UCSD-AML1 (cell line): Measurements from ENCODE around the gene INO80E.
"Not testable (repeated sequence)": the region's sequence is repeated elsewhere in the genome, so short reads cannot be mapped to it uniquely, and the experiment has no call there.

Experiments used
- DNase-seq: peaks from one replicate; lab custom pipeline; 2025; ENCODE audit not compliant: unreplicated experiment; lab: John Stamatoyannopoulos, UW

Gene INO80E

GRCh38 chr16:30009085-30009862, 13.2 kb downstream of the INO80E start:
- no peak for DNase-seq

- DNase-seq = no peak
Measured at GRCh38 chr16:30009990-30010843, 14.2 kb downstream of the INO80E start.

DNA sequence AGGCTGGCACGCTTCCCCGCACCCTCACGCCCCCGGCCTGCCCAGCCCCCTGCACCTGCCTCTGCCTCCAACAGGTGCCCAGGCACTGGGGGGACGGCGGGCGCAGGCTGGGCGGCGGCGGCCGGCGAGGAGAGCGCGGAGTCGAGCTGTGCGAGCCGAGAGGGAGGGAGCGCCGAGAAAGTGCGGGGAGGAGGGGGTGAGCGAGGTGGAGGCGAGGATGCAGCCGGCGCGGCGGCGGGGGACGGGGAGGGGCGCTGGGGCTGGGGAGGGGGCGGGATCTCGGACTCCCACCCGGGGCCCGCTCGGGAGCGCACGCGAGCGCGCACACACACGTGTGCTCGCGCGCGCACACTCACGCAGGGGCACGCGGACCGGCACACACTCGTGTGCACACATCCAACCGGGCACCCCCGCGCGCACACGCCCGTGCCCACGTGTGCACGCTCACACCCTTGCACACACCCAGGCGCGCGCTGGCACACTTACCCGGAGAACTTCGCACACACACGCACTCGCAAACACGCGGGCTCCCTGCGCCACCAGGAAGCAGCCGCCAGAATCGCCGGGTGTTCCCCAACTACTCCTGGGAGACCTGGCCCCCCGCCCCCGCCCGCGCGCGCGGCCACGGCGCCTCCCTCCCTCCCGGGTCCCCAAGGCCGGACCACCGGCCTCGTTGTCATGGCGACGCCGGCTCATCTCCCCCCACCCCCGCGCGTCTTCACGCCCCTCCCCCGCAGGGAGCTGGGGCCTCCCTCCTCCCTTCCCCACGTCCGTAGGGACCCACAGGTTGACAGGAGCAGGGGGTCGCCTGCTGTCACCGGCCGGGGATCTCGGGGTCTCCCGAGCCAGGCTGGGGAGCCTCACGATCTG, 15.0 kb downstream of the INO80E start, which contains the start of gene DOC2A:
TSS of gene DOC2A (minus strand) at position 184 of the 870 bp plus-strand sequence. CDS start 805 bp downstream, outside the sequence.
- no peak for DNase-seq

DNA sequence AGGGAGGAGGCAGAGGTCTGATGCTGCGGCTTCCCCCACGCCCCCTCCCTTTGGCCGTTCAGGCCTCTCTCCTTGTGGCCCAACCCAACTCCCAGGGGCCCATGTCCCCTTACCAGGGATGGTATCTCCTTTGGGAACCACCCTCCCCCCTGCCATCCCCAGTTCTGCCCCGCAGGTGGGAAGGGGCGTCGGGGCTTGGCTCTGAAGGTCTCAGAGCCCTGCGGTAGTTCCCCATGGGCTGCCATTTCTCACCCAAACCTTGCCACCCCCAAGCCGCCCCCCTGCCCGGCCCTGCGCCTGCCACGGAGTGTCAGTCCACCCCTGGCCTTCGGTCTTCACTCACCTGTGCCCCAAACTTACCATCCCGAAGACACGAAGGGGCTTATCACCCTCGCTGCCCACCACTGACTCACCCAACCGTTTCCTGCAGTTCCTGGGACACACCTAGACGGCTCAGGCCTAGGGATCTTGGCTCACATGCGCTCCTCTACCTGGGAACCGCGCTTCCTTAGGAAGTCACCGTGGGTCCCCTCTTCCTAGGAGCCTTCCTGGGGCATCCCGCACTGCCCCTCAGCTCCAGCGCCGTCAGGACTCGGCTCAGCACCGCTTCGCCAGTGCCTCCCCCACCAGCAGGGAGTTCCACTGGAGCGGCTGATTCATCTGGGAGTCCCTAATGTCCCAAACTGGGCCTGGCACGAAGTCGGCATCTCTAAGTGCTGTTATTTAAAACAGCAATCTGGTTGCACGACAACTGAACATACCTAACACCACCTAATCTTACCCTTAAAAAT, 15.9 kb downstream of the INO80E start:
- DNase-seq = no peak

DNA sequence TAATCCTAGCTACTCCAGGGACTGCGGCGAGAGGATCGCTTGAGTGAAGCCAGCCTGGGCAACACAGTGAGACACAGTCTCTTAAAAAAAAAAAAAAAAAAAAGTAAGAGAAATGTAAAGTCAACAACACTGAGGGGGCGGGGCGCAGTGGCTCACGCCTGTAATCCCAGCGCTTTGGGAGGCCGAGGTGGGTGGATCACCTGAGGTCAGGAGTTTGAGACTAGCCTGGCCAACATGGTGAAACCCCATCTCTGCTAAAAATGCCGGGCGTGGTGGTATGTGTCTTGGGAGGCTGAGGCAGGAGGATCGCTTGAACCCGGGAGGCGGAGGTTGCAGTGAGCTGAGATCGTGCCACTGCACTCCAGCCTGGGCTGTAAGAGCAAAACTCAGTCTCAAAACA, 16.6 kb downstream of the INO80E start:
- DNase-seq = not testable (repeated sequence)

DNA sequence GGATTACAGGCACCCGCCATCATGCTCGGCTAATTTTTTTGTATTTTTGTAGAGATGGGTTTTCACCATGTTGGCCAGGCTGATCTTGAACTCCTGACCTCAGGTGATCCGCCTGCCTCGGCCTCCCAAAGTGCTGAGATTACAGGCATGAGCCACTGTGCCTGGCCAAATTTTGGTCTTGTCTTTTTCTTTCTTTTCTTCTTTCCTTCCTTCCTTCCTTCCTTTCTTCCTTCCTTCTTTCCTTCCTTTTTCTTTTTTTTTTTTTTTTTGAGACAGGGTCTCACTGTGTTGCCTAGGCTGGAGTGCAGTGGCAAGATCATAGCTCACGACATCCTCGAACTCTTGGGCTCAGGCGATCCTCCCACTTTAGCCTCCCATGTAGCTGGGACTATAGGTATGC, 19.4 kb downstream of the INO80E start:
- not testable (repeated sequence) for DNase-seq

DNA sequence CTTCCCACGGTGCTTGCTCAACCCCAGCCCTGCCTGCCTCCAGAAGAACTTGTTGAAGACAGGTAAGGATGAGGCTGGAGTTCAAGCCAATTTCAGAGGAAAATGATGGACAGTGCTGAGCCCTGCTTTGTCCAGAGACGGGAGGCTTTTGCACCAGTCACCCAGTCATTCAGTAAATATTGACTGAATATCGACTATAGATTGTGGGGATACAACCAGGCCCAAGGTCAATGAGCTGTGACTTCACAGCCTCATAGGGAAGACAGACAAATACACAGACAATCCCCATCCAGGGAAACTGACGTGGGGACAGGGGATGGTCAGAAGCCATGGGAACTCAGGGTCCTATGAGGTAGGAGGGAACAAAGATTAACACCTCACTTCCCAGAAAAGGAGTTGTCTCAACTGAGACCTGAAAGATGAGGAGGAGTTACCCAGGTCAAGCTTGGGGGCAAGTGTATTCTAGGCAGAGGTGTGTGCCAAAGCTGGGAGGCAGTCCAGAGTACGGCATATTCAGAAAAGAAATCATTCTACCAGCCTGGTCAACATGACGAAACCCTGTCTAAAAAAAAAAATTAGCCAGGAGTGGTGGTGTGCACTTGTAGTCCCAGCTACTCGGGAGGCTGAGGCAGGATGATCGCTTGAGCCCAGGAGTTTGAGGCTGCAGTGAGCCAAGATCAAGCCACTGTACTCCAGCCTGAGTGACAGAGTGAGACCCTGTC, 20.7 kb downstream of the INO80E start:
- no peak for DNase-seq

DNA sequence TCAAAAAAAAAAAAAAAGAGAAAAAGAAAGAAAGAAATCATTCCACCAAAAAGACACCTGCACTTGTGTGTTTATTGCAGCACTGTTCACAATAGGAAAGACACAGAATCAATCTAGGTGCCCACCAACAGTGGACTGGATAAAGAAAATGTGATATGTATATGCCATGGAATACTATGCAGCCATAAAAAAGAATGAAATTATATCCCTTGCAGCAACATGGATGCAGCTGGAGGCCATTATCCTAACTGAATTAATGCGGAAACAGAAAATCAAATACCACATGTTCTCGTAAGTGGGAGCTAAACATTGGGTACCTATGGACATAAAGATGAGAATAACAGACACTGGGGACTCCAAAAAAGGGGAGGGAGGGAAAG, 21.2 kb downstream of the INO80E start:
- DNase-seq = no peak

DNA sequence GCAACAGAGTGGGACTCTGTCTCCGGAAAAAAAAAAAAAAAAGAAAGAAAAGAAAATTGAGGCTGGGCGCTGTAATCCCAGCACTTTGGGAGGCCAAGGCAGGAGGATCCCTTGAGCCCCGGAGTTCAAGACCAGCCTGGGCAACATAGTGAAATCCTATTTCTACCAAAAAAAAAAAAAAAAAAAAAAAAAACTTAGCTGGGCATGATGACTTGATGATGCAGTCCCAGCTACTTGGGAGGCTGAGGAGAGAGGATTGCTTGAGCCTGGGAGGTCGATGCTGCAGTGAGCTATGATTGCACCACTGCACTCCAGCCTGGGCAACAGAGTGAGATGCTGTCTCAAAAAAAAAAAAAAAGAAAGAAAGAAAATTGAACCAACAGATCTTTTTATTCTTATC, 21.9 kb downstream of the INO80E start:
- not testable (repeated sequence) for DNase-seq

- DNase-seq = no peak
Measured at GRCh38 chr16:30018731-30019158, 22.7 kb downstream of the INO80E start.

- DNase-seq = no peak
Measured at GRCh38 chr16:30022887-30023286, 26.8 kb downstream of the INO80E start, which contains the start of gene C16orf92. Gene C16orf92 (plus strand): TSS chr16:30023198. CDS start chr16:30023341, 143 bp downstream.

GRCh38 chr16:30023586-30023985, 27.5 kb downstream of the INO80E start:
- DNase-seq = no peak

DNA sequence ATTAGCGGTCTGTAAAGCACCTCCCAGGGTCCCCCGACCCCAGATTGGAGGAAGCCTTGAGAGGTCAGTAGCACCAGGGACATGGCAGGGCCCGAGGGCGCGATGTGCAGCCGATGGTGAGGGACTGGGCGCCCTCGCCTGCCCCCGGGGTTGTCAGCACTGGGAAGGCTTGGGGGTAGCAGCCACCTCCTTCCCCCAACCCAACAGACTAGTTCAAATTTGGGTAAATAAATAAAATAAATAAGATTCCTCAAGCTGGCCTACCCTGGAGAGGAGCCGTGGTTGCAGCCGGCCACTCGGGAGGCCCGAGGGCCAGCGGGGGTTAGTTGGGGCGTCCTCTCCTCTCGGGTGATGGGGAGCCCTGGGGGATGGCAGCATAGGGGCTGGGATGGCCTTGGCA, 28.4 kb downstream of the INO80E start:
- DNase-seq = no peak

GRCh38 chr16:30025156-30025555, 29.1 kb downstream of the INO80E start:
- DNase-seq = no peak

- DNase-seq = no peak
Measured at GRCh38 chr16:30025574-30025973, 29.5 kb downstream of the INO80E start.

- no peak for DNase-seq
Measured at GRCh38 chr16:30026449-30026848, 30.4 kb downstream of the INO80E start.

GRCh38 chr16:30027588-30028437, 31.8 kb downstream of the INO80E start:
- DNase-seq = no peak

DNA sequence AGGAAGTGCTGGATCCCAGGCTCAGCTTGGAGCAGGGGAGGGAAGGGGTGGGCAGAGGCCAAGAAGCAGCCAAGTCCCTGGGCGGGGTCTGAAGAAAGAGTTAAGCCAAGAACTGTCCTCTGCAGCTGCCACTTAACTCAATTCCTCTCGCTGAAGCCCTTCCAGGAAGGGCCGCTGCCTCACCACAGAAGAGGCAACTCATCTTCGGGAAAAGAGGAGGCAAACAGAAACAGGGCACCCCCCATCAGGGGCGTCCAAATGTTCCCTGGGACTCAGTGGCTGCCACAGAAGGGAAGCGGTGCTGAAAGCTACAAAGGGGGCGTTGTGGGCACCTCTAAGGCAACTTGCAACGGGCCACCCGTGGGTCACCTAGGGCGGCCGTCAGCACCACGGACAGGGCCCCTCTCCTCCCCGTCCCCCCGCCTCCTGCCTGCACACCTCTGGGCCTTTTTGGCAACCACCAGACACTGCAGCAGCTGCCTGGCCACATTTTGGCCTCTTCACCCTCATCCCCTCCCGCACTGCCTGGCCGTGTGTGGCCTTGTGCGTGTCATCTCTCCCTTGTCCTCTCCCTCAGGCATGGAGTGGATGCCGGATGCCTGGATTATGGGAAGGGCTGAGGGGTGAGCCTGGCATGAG, 32.5 kb downstream of the INO80E start:
- peak; percentile 48 for DNase-seq
